Panc1 (cell line): ENCODE measurements around the gene PGA4. TPM values are rescaled to one million over a fixed set of nuclear protein-coding genes. Genes with fewer than 3 reads are reported as not detected.
"Not testable (repeated sequence)": the region's sequence is repeated elsewhere in the genome, so short reads cannot be mapped to it uniquely, and the experiment has no call there.

Experiments
- ATAC-seq: fragments of 200-7000 bp; cut with Tn5 transposase; 2 replicates; pipeline ENCODE4 v1.9.1; 2020; ENCODE audit warnings: mild to moderate bottlenecking, moderate library complexity
- BruUV-seq: library from RNA; stranded (reverse); fragments of 400-500 nt; replicated peaks from 2 replicates; lab custom pipeline; 2021; lab: Mats Ljungman, UMichigan
- CTCF ChIA-PET: fragments of 300-600 bp; sonication (Branson Sonifier 250); formaldehyde crosslinking; loops from one replicate; lab custom pipeline; 2022; ENCODE audit warnings: antibody characterized with exemption; lab: Charles Lee
- POLR2A ChIA-PET: fragments of 300-600 bp; sonication (Branson Sonifier 250); formaldehyde crosslinking; loops from one replicate; lab custom pipeline; 2022; ENCODE audit warnings: antibody characterized with exemption; lab: Charles Lee
- DNase-seq: peaks from one replicate; pipeline ENCODE4 v3.0.0-alpha.2; 2010; ENCODE audit warnings: low read depth, low spot score
- H3K27ac ChIP-seq: 2 replicates; pipeline ENCODE4 v1.5.1; 2011; ENCODE audit warnings: mild to moderate bottlenecking, low read length, inconsistent platforms
- H3K27me3 ChIP-seq: fragments of 200-500 bp; sonication (Bioruptor generic); 2 replicates; pipeline ENCODE4 v1.6.0; 2014; ENCODE audit warnings: low read length, inconsistent platforms; ENCODE audit not compliant: control insufficient read depth, insufficient read depth
- H3K36me3 ChIP-seq: fragments of 200-500 bp; sonication (Bioruptor generic); 2 replicates; pipeline ENCODE4 v1.5.1; 2014; ENCODE audit warnings: inconsistent platforms, mild to moderate bottlenecking, low read length, moderate library complexity; ENCODE audit not compliant: control insufficient read depth, insufficient read depth
- H3K4me1 ChIP-seq: 2 replicates; pipeline ENCODE4 v1.5.1; 2011; ENCODE audit warnings: inconsistent platforms, mild to moderate bottlenecking, low read length, moderate library complexity; ENCODE audit not compliant: control insufficient read depth, insufficient read depth
- H3K4me3 ChIP-seq, 2 experiments: 2 replicates each; pipeline ENCODE4 v1.5.1; 2011 to 2012; ENCODE audit warnings: low read depth in 2 of 2, low read length in 2 of 2, mild to moderate bottlenecking in 2 of 2, inconsistent platforms in 1 of 2, moderate library complexity in 1 of 2
- H3K9me3 ChIP-seq: fragments of 200-500 bp; sonication (Bioruptor generic); 2 replicates; pipeline ENCODE4 v1.5.1; 2014; ENCODE audit warnings: low read depth, mild to moderate bottlenecking, inconsistent platforms, low read length, moderate library complexity; ENCODE audit not compliant: control insufficient read depth, insufficient read depth
- CTCF ChIP-seq: fragments of 450-650 bp; IDR thresholded peaks from 2 replicates; pipeline ENCODE4 v1.5.1; 2017; ENCODE audit warnings: mild to moderate bottlenecking
- POLR2AphosphoS5 ChIP-seq: IDR thresholded peaks from 2 replicates; pipeline ENCODE4 v1.6.1; 2012; ENCODE audit warnings: mild to moderate bottlenecking, low read depth, low read length, moderate library complexity
- SIN3A ChIP-seq: IDR thresholded peaks from 2 replicates; pipeline ENCODE4 v1.6.1; 2012; ENCODE audit warnings: low read depth, mild to moderate bottlenecking, low read length, moderate library complexity, borderline replicate concordance; ENCODE audit not compliant: insufficient read depth
- TCF7L2 ChIP-seq: IDR thresholded peaks from 2 replicates; pipeline ENCODE4 v1.6.1; 2011; ENCODE audit warnings: mild to moderate bottlenecking, low read depth, low read length, inconsistent platforms
- in situ Hi-C: cut with HindIII; loops from 2 replicates; pipeline ENCODE4 v1.10.0; 2016; ENCODE audit warnings: low sequenced_read_pairs, low pct_unique_long_range_greater_than_20kb
- intact Hi-C: fragments of 100-400 bp; cut with micrococcal nuclease; formaldehyde crosslinking; loops from one replicate; pipeline ENCODE4 v1.10.0; 2022; ENCODE audit not compliant: unreplicated experiment
- total RNA-seq: library from RNA; stranded (reverse); gene quantifications from one replicate; pipeline ENCODE4 v1.2.1, GENCODE V29; 2021; ENCODE audit not compliant: unreplicated experiment
- TF ChIP-seq, protein P1 (sequence below), 2 experiments: IDR thresholded peaks; 2 replicates each; pipeline ENCODE4 v1.6.1; 2011 to 2012; ENCODE audit warnings: low read depth in 2 of 2, control low read depth in 1 of 2, low read length in 1 of 2, mild to moderate bottlenecking in 1 of 2, moderate library complexity in 1 of 2; ENCODE audit not compliant: insufficient read depth in 1 of 2

Gene PGA4
- total RNA-seq, 1 experiment from 2014 or later: not detected

GRCh38 chr11:61174949-61175348 lies 47.2 kb upstream of the PGA4 start:
- Histone ChIP-seq H3K36me3 (no peaks in the 10 kb centered on the region), H3K4me1 (no peaks in the 10 kb centered on the region; the same call in 1 of the 2 replicates), H3K27ac (no peak overlapping the region), H3K9me3 (no peaks in the 10 kb centered on the region), H3K27me3 (peaks cover 4% of the 10 kb centered on the region), H3K4me3 (no peak overlapping the region)
- DNase-seq: no peak
- no peak for ATAC-seq
- in situ Hi-C loops: no loop called here
- no TSS peak for BruUV-seq
- ChIA-PET CTCF (no interaction called here), POLR2A (no interaction called here)
- TF ChIP-seq TCF7L2: no peak
- no peak for TF ChIP-seq SIN3A
- no peak for TF ChIP-seq POLR2AphosphoS5
- TF ChIP-seq, protein P1, sequence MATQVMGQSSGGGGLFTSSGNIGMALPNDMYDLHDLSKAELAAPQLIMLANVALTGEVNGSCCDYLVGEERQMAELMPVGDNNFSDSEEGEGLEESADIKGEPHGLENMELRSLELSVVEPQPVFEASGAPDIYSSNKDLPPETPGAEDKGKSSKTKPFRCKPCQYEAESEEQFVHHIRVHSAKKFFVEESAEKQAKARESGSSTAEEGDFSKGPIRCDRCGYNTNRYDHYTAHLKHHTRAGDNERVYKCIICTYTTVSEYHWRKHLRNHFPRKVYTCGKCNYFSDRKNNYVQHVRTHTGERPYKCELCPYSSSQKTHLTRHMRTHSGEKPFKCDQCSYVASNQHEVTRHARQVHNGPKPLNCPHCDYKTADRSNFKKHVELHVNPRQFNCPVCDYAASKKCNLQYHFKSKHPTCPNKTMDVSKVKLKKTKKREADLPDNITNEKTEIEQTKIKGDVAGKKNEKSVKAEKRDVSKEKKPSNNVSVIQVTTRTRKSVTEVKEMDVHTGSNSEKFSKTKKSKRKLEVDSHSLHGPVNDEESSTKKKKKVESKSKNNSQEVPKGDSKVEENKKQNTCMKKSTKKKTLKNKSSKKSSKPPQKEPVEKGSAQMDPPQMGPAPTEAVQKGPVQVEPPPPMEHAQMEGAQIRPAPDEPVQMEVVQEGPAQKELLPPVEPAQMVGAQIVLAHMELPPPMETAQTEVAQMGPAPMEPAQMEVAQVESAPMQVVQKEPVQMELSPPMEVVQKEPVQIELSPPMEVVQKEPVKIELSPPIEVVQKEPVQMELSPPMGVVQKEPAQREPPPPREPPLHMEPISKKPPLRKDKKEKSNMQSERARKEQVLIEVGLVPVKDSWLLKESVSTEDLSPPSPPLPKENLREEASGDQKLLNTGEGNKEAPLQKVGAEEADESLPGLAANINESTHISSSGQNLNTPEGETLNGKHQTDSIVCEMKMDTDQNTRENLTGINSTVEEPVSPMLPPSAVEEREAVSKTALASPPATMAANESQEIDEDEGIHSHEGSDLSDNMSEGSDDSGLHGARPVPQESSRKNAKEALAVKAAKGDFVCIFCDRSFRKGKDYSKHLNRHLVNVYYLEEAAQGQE (IDR thresholded peaks at IDR 0.05; ENCODE audit: insufficient read depth in 1 of 2, low read depth in 2 of 2, low read length in 1 of 2): no peak
- TF ChIP-seq CTCF: no peak
- intact Hi-C loops: no loop called here

GRCh38 chr11:61176446-61176845 lies 45.7 kb upstream of the PGA4 start:
- no TSS peak for BruUV-seq
- H3K27ac ChIP-seq: no peak overlapping the region
- no peaks in the 10 kb centered on the region for H3K36me3 ChIP-seq
- no peak for ATAC-seq
- ChIA-PET POLR2A (no interaction called here), CTCF (interaction anchor here (0.7 kb wide), 1 partner anchor 178 kb away, joined by 6 read pairs; no protein-coding TSS in a partner anchor)
- H3K4me3 ChIP-seq: no peak overlapping the region
- in situ Hi-C loops (no loop called here), intact Hi-C loops (no loop called here)
- no peak for DNase-seq
- no peaks in the 10 kb centered on the region; the same call in 1 of the 2 replicates for H3K4me1 ChIP-seq
- TF ChIP-seq TCF7L2 (no peak), POLR2AphosphoS5 (no peak), SIN3A (no peak), CTCF (no peak)
- TF ChIP-seq, protein P1 (IDR thresholded peaks at IDR 0.05; ENCODE audit: insufficient read depth in 1 of 2, low read depth in 2 of 2, low read length in 1 of 2): no peak
- H3K9me3 ChIP-seq: no peaks in the 10 kb centered on the region
- peaks cover 4% of the 10 kb centered on the region for H3K27me3 ChIP-seq

DNA sequence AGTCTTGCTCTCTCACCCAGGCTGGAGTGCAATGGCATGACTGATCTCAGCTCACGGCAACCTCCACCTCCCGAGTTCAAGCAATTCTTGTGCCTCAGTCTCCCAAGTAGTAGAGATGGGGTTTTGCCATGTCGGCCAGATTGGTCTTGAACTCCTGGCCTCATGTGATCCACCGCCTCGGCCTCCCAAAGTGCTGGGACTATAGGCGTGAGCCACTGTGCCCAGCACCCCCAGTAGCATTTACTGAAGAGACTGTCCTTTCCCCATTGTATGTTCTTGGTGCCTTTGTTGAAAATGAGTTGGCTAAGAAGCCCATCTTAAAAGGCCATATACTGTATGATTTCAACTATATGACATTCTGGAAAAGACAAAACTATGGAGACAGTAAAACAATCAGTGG lies 41.9 kb upstream of the PGA4 start:
- H3K4me3 ChIP-seq, H3K4me1 ChIP-seq, CTCF ChIA-PET, in situ Hi-C loops, DNase-seq, H3K36me3 ChIP-seq, H3K9me3 ChIP-seq, ATAC-seq, H3K27ac ChIP-seq, BruUV-seq, H3K27me3 ChIP-seq, intact Hi-C loops, POLR2A ChIA-PET: not testable (repeated sequence)
